ENCODE data around the gene ANXA6. TPM values are rescaled to one million over a fixed set of nuclear protein-coding genes. Genes with fewer than 3 reads are reported as not detected.

Gene ANXA6
- total RNA-seq, 1 donor from 2014 or later, result 27.7 TPM

- Mint-ChIP-seq H3K4me1 (ENCODE audit: low read depth) (peaks cover 3% of the 10 kb centered on the region), H3K36me3 (ENCODE audit: insufficient read depth) (no peaks in the 10 kb centered on the region), H3K9me3 (ENCODE audit: low read depth) (no peaks in the 10 kb centered on the region), H3K4me3 (ENCODE audit: low read depth) (no peak overlapping the region), H3K27me3 (no peaks in the 10 kb centered on the region), H3K27ac (no peak overlapping the region)
- no peak for DNase-seq (ENCODE audit: low spot score, unreplicated experiment)
- no peak for TF ChIP-seq CTCF (IDR thresholded peaks at IDR 0.05; ENCODE audit: unreplicated experiment)
These were observed 51.5 kb downstream of the ANXA6 start for GRCh38 chr5:151106043-151106442.

DNA sequence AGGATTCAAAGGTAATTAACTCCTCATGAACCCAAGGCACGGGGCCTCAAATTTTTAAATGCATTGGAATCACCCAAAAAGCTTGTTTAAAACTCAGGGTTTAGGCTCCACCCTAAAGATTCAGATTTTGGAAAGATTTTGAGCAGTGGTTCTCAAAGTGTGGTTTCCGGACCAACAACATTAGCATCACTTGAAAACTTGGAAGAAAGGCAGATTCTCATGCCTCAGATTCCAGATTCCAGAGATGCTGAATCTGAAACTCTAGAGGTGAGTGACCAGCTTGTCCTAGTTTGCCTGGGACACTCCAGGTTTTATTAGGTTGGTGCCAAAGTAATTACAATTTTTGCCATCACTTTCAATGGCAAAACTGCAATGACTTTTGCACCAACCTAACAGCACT, 52.0 kb downstream of the ANXA6 start:
- TF ChIP-seq CTCF (IDR thresholded peaks at IDR 0.05; ENCODE audit: unreplicated experiment), result no peak
- Mint-ChIP-seq H3K4me1 (ENCODE audit: low read depth) (peaks cover 3% of the 10 kb centered on the region), H3K4me3 (ENCODE audit: low read depth) (no peak overlapping the region), H3K27ac (no peak overlapping the region), H3K27me3 (no peaks in the 10 kb centered on the region), H3K36me3 (ENCODE audit: insufficient read depth) (no peaks in the 10 kb centered on the region), H3K9me3 (ENCODE audit: low read depth) (no peaks in the 10 kb centered on the region)
- DNase-seq (ENCODE audit: low spot score, unreplicated experiment), result no peak

GRCh38 chr5:151104795-151105194, 52.8 kb downstream of the ANXA6 start:
- no peak for TF ChIP-seq CTCF (IDR thresholded peaks at IDR 0.05; ENCODE audit: unreplicated experiment)
- Mint-ChIP-seq H3K36me3 (ENCODE audit: insufficient read depth) (no peaks in the 10 kb centered on the region), H3K27ac (no peak overlapping the region), H3K9me3 (ENCODE audit: low read depth) (no peaks in the 10 kb centered on the region), H3K4me1 (ENCODE audit: low read depth) (peaks cover 3% of the 10 kb centered on the region), H3K4me3 (ENCODE audit: low read depth) (no peak overlapping the region), H3K27me3 (no peaks in the 10 kb centered on the region)
- no peak for DNase-seq (ENCODE audit: low spot score, unreplicated experiment)

DNA sequence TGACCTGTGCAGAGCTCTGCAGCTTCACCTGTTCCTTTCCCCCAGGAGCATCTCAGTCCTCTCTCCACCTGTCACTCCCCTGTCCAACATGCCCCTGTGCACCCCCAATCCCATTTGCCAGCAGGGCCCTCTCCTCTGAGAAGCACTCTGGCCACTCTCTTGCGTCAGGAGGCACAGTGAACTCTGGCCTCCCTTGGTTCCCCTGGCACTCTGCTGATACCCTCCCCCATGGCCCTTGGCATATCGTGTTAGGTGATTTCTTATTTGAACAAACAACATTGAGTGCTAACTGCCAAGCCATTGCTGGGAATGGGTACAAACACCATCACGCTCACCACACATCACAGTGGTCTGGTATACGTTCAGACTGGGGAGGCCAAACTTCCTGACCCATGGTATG, 55.8 kb downstream of the ANXA6 start:
- Mint-ChIP-seq H3K9me3 (ENCODE audit: low read depth) (no peaks in the 10 kb centered on the region), H3K27me3 (no peaks in the 10 kb centered on the region), H3K36me3 (ENCODE audit: insufficient read depth) (no peaks in the 10 kb centered on the region), H3K4me3 (ENCODE audit: low read depth) (no peak overlapping the region), H3K27ac (no peak overlapping the region), H3K4me1 (ENCODE audit: low read depth) (no peaks in the 10 kb centered on the region)
- no peak for TF ChIP-seq CTCF (IDR thresholded peaks at IDR 0.05; ENCODE audit: unreplicated experiment)
- DNase-seq (ENCODE audit: low spot score, unreplicated experiment), result no peak

DNA sequence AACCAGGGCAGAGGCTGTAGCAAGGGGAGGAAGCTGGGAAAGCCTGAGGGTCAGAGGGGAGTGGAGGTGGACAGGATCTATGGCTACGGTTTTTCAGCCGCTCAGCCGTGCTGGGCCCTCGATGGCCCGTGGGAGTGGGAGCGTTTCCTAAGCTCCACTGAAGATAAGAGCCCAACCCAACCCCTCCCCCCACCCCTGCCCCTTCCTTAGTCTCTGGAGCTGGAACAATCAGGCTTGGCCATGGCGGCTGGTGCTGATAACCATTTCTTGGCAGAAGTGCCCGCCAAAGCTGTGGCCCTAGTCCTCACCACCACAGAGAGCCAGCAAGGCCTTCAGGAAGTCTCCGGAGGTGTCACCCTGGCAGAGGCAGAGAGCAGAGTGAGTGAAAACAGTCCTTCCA, 56.4 kb downstream of the ANXA6 start:
- DNase-seq (ENCODE audit: low spot score, unreplicated experiment), result no peak
- H3K4me3 Mint-ChIP-seq (ENCODE audit: low read depth), result no peak overlapping the region
- no peak overlapping the region for H3K27ac Mint-ChIP-seq
- no peaks in the 10 kb centered on the region for H3K9me3 Mint-ChIP-seq (ENCODE audit: low read depth)
- no peak for TF ChIP-seq CTCF (IDR thresholded peaks at IDR 0.05; ENCODE audit: unreplicated experiment)
- H3K4me1 Mint-ChIP-seq (ENCODE audit: low read depth), result peaks cover 2% of the 10 kb centered on the region
- no peaks in the 10 kb centered on the region for H3K27me3 Mint-ChIP-seq
- no peaks in the 10 kb centered on the region for H3K36me3 Mint-ChIP-seq (ENCODE audit: insufficient read depth)
